K562 (cell line): ENCODE results near the gene ZNF451.

Experiments
- ELF1 ChIP-seq: fragments of 200-800 bp; sonication (Bioruptor generic); IDR thresholded peaks from 2 replicates; pipeline ENCODE4 v1.6.1; 2016; ENCODE audit warnings: missing genetic modification characterization, missing compliant biosample characterization
- HMG20A ChIP-seq: fragments of 450-650 bp; formaldehyde crosslinking; conservative IDR thresholded peaks from 2 replicates; pipeline ENCODE4 v1.4.0; 2020; ENCODE audit warnings: mild to moderate bottlenecking, mixed read lengths
- NFATC3 ChIP-seq: fragments of 450-650 bp; IDR thresholded peaks from 2 replicates; pipeline ENCODE4 v1.6.1; 2017; ENCODE audit warnings: mild to moderate bottlenecking
- POLR2A ChIP-seq: fragments of 450-650 bp; conservative IDR thresholded peaks from 2 replicates; pipeline ENCODE4 v1.6.1; 2016
- POLR2AphosphoS5 ChIP-seq: IDR thresholded peaks from 2 replicates; pipeline ENCODE4 v1.6.1; 2011; ENCODE audit warnings: mild to moderate bottlenecking, low read depth, low read length, moderate library complexity; ENCODE audit not compliant: control insufficient read depth, insufficient read depth

- TF ChIP-seq ELF1 (tag) (no peak), POLR2A (no peak), NFATC3 (no peak), HMG20A (CRISPR knock-in tag) (no peak), POLR2AphosphoS5 (no peak)
Measured at GRCh38 chr6:57143690-57144089, 53.7 kb downstream of the ZNF451 start.
